Fibroblast of lung (primary cell): ENCODE results near the gene PRR7. TPM values are rescaled to one million over a fixed set of nuclear protein-coding genes. Genes with fewer than 3 reads are reported as not detected.

Experiments used
- DNase-seq, 2 donors: peaks; one replicate each; pipeline versions ENCODE4 v3.0.0 to v3.0.0-alpha.2; 2010; ENCODE audit warnings: low read depth in 2 of 2
- H2AFZ ChIP-seq: 2 replicates; pipeline ENCODE4 v1.5.1; 2012; ENCODE audit warnings: low read length, control low read depth, inconsistent platforms
- H3K27ac ChIP-seq: 2 replicates; pipeline ENCODE4 v1.5.1; 2011; ENCODE audit warnings: low read length, control low read depth; ENCODE audit not compliant: insufficient read depth
- H3K27me3 ChIP-seq: 2 replicates; pipeline ENCODE4 v1.5.1; 2011; ENCODE audit warnings: mild to moderate bottlenecking, low read length; ENCODE audit not compliant: control insufficient read depth, insufficient read depth
- H3K36me3 ChIP-seq: 2 replicates; pipeline ENCODE4 v1.5.1; 2011; ENCODE audit warnings: low read length; ENCODE audit not compliant: control insufficient read depth, insufficient read depth
- H3K4me1 ChIP-seq: 2 replicates; pipeline ENCODE4 v1.5.1; 2011; ENCODE audit warnings: low read length; ENCODE audit not compliant: control insufficient read depth, insufficient read depth; ENCODE audit errors: extremely low read depth
- H3K4me2 ChIP-seq: 2 replicates; pipeline ENCODE4 v1.5.1; 2011; ENCODE audit warnings: low read length, control low read depth; ENCODE audit not compliant: insufficient read depth; ENCODE audit errors: extremely low read depth
- H3K4me3 ChIP-seq, 4 experiments: fragments of 200-600 bp in 1 of 4; sonication (generic) in 1 of 4; replicated peaks in 1 of 4; 2 replicates each; pipeline ENCODE4 v1.5.1; 2011 to 2016; ENCODE audit warnings: low read length in 4 of 4, low read depth in 3 of 4, mild to moderate bottlenecking in 3 of 4, control low read depth in 2 of 4, inconsistent platforms in 1 of 4, mixed read lengths in 1 of 4; ENCODE audit not compliant: insufficient read depth in 1 of 4; ENCODE audit errors: control extremely low read depth in 1 of 4
- H3K79me2 ChIP-seq: 2 replicates; pipeline ENCODE4 v1.5.1; 2012; ENCODE audit warnings: mild to moderate bottlenecking, low read length, inconsistent platforms; ENCODE audit not compliant: control insufficient read depth, insufficient read depth
- H3K9ac ChIP-seq: 2 replicates; pipeline ENCODE4 v1.5.1; 2011; ENCODE audit warnings: mild to moderate bottlenecking, low read length, control low read depth; ENCODE audit not compliant: insufficient read depth
- H3K9me3 ChIP-seq: 2 replicates; pipeline ENCODE4 v1.5.1; 2012; ENCODE audit warnings: low read depth, low read length; ENCODE audit not compliant: control insufficient read depth, insufficient read depth
- H4K20me1 ChIP-seq: 2 replicates; pipeline ENCODE4 v1.5.1; 2011; ENCODE audit warnings: low read length; ENCODE audit not compliant: control insufficient read depth, insufficient read depth; ENCODE audit errors: extremely low read depth
- EZH2 ChIP-seq: IDR thresholded peaks from 2 replicates; pipeline ENCODE4 v1.5.1; 2012; ENCODE audit warnings: low read length, control low read depth, mild to moderate bottlenecking; ENCODE audit errors: missing control alignments
- polyA plus RNA-seq, 2 donors: library from polyadenylated mRNA; depleted of rRNA in 1 of 2; stranded (reverse) in 1 of 2; unstranded in 1 of 2; fragments of >200 nt; gene quantifications; 2 replicates each; pipeline ENCODE4 v1.2.1, GENCODE V29; 2011 to 2012; ENCODE audit warnings: missing spikeins in 1 of 2
- total RNA-seq: library from RNA; depleted of rRNA; stranded (reverse); fragments of >200 nt; gene quantifications from 2 replicates; pipeline ENCODE4 v1.2.1, GENCODE V29; 2014
- TF ChIP-seq, protein P1 (sequence below), 2 donors: IDR thresholded peaks in 1 of 2; conservative IDR thresholded peaks in 1 of 2; 1 replicate in 1 of 2; 2 replicates in 1 of 2; pipeline ENCODE4 v1.5.1; 2011 to 2012; ENCODE audit warnings: low read length in 2 of 2, control low read depth in 1 of 2, inconsistent platforms in 1 of 2, low read depth in 1 of 2, mild to moderate bottlenecking in 1 of 2

Gene PRR7
- total and polyA plus RNA-seq, 2 donors (not counting 1 experiment from before 2014, with no cell fraction given) = 1.6 to 2.3 TPM

DNA sequence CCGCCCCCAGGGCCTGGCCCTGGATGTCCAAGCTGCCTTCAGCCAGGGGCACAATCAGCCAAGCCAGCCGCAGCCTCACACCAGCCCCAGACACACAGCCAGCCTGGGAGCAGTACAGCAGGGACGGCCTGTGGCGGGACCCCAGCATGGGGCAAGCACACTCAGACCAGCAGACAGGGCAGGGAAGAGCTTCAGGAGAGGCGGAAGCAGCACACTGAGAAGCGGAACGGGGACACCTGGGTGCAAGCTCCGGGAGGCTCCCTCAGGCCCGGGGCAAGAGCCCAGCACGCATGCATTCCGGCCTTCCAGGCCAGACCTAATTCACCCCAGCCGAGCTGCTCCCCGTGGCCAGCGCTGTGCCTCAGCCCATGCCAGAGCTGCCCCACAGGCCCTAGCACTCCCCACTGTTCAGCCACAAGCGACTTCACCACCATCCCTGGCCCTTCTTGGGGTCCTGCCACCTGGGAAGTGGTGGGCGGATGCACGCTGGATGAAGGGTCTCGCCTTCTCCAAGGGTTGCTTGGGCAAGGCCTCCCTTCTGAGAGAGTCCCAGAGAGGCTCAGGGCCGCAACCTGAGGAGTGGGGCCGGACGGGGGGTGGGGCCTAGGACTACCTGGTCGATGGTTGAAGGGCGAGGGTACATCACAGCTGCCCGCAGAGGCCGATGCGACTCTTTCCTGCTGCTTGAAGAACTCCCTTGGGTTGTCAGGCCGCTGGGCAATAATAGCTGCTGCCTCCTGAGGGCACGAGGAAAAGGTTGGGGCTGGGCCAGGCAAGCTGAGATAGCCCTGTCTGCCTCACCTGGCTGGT lies 13.4 kb downstream of the PRR7 start:
- Histone ChIP-seq H3K4me2 (no peak overlapping the region), H3K9ac (no peak overlapping the region), H3K27ac (no peak overlapping the region), H3K36me3 (peaks cover 28% of the 10 kb centered on the region), H3K9me3 (no peaks in the 10 kb centered on the region), H2AFZ (no peak overlapping the region), H3K4me1 (peaks cover 4% of the 10 kb centered on the region), H3K27me3 (no peaks in the 10 kb centered on the region), H3K4me3 (no peak overlapping the region), H3K79me2 (no peaks in the 10 kb centered on the region), H4K20me1 (no peaks in the 10 kb centered on the region)
- TF ChIP-seq, protein P1, sequence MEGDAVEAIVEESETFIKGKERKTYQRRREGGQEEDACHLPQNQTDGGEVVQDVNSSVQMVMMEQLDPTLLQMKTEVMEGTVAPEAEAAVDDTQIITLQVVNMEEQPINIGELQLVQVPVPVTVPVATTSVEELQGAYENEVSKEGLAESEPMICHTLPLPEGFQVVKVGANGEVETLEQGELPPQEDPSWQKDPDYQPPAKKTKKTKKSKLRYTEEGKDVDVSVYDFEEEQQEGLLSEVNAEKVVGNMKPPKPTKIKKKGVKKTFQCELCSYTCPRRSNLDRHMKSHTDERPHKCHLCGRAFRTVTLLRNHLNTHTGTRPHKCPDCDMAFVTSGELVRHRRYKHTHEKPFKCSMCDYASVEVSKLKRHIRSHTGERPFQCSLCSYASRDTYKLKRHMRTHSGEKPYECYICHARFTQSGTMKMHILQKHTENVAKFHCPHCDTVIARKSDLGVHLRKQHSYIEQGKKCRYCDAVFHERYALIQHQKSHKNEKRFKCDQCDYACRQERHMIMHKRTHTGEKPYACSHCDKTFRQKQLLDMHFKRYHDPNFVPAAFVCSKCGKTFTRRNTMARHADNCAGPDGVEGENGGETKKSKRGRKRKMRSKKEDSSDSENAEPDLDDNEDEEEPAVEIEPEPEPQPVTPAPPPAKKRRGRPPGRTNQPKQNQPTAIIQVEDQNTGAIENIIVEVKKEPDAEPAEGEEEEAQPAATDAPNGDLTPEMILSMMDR (conservative IDR thresholded peaks at IDR 0.05 in 1 of 2, IDR thresholded peaks at IDR 0.05 in 1 of 2; ENCODE audit: low read depth in 1 of 2, low read length in 2 of 2) = no peak
- no peak for TF ChIP-seq EZH2
- DNase-seq = no peak

DNA sequence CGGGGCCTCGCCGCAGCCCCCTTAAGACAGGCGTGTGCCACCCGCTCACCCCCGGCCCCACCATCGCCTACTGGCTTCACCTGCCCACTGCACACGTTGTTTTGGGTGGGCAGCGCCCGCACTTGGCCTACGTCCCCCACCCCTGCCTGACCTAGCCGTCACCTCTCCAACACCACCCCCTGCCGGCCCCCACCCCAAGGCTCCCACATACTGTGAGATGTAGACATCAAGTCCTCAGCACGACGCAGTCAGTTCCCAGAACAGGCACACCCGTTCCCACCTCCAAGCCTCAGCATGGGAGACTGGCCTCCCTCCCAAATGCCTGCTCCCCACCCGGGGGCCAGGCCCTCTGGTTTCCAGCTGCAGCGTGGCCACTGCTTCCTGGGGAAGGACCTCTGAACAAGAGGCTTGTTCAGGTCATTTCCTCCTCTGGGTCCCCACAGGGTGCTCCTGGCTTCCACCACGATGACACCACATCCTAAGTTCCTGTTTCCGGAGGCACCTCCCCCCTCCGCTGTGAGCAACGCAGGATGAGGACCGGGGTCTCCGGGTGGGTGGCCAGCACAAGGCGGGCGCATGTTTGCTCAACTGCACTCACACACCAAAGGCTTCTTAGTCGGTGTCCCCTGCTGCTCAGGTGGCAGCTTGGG lies 15.5 kb downstream of the PRR7 start:
- H3K27ac ChIP-seq = no peak overlapping the region
- no peak overlapping the region for H3K4me3 ChIP-seq
- peaks cover 2% of the 10 kb centered on the region for H3K4me1 ChIP-seq
- no peak for DNase-seq
- H3K9me3 ChIP-seq = no peaks in the 10 kb centered on the region
- no peaks in the 10 kb centered on the region for H3K79me2 ChIP-seq
- no peaks in the 10 kb centered on the region for H3K27me3 ChIP-seq
- H3K9ac ChIP-seq = no peak overlapping the region
- H2AFZ ChIP-seq = no peak overlapping the region
- no peak for TF ChIP-seq EZH2
- TF ChIP-seq, protein P1 (conservative IDR thresholded peaks at IDR 0.05 in 1 of 2, IDR thresholded peaks at IDR 0.05 in 1 of 2; ENCODE audit: low read depth in 1 of 2, low read length in 2 of 2) = no peak
- no peak overlapping the region for H3K4me2 ChIP-seq
- H4K20me1 ChIP-seq = no peaks in the 10 kb centered on the region
- peaks cover 43% of the 10 kb centered on the region for H3K36me3 ChIP-seq

DNA sequence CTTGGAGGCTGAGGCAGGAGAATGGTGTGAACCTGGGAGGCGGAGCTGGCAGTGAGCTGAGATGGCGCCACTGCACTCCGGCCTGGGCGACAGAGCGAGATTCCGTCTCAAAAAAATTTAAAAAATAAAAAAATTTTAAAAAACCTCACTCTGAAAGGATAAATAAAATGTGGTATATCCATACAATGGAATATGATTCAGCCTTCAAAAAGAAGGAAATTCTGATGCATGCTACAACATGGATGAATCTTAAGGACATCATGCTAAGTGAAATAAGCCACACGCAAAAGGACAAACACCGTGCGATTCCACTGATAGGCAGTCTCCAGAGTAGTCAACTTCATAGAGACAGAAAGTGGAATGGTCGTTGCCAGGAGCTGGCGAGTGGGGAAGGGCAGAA lies 18.4 kb downstream of the PRR7 start:
- no peak overlapping the region for H3K27ac ChIP-seq
- DNase-seq = no peak
- H3K9ac ChIP-seq = no peak overlapping the region
- H4K20me1 ChIP-seq = no peaks in the 10 kb centered on the region
- H3K79me2 ChIP-seq = peaks cover 15% of the 10 kb centered on the region
- peaks cover 36% of the 10 kb centered on the region for H3K36me3 ChIP-seq
- no peaks in the 10 kb centered on the region for H3K9me3 ChIP-seq
- no peaks in the 10 kb centered on the region for H3K27me3 ChIP-seq
- no peak for TF ChIP-seq EZH2
- TF ChIP-seq, protein P1 (conservative IDR thresholded peaks at IDR 0.05 in 1 of 2, IDR thresholded peaks at IDR 0.05 in 1 of 2; ENCODE audit: low read depth in 1 of 2, low read length in 2 of 2) = no peak
- H2AFZ ChIP-seq = no peak overlapping the region
- no peak overlapping the region for H3K4me2 ChIP-seq
- peaks cover 11% of the 10 kb centered on the region for H3K4me1 ChIP-seq
- no peak overlapping the region for H3K4me3 ChIP-seq
